GM18907 (cell line): ENCODE measurements around the gene ARHGAP26.

Experiments
- ATAC-seq: cut with Tn5 transposase; IDR thresholded peaks from one replicate; pipeline ENCODE4 v1.9.1; 2021; ENCODE audit warnings: mild to moderate bottlenecking, moderate library complexity; ENCODE audit not compliant: unreplicated experiment

Gene ARHGAP26

DNA sequence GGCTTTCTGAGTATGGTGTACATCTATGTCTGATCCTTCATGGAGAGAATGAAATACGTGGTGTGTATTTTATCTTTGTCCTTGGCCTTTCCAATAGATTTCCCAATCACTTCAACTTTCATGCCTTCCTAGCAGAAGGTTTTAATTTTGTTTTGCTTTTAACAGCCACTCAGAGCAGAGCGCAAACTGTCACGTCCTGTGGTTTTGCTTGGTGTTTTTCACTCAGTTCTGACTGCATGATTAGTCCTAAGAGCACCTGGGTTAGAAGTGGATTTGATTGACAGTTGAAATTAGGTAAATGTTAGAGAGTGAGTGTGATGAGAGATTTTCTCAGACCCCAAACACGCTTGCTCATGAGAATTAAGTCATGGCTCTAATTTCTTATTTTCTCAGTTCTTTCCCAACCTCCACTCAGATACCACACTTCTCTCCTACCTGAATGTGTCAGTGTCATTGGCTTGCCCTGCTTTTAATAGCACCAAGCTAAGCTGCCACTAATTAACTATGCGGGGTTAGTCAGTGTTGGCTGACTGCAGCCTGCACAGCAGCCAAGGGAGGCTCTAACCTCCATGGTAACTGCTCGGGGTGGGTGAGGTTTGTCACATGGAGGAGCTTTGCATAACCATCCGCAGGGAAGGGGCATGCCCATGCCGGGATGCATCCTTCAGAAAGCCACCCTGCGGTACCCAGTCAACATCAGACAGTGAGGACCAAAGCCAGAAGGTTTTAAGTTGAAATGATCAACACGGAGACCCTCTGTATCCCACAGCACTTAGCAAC lies 459.9 kb downstream of the ARHGAP26 start:
- peak; percentile 87 for ATAC-seq

DNA sequence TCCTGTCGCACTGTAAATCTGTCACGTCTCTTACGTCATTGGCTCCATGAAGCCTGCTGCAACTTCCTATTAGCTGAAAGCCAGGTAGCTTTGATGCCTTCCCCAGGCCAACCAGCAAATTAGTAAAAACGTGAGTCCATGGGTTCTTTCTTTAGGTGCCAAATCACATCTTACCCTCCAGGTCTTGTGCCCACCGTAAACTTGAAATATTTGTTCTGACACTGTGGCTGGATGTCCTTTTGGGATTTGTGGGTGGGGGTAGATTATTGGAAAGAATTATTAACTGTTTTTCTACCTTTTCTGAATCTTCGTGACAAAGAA lies 460.5 kb downstream of the ARHGAP26 start:
- no peak for ATAC-seq

DNA sequence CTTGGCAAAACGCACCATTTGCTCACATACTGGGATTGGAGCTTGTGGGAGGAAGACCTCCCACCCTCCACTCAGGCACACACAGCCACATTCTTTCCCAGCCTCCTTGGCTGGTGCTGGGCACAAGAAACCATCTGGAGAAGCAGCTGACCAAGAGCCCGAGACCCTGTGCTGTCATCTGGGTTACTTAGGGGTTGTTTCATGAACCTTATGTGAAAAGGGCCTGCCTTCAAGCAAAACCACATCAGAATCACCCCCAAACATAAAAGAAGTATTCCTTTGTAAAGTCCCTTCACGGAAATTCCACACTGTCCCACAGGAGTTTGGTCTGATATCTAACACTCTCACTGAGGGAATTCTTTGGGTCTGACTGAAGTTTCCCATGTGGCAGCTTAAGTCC lies 461.2 kb downstream of the ARHGAP26 start:
- no peak for ATAC-seq

DNA sequence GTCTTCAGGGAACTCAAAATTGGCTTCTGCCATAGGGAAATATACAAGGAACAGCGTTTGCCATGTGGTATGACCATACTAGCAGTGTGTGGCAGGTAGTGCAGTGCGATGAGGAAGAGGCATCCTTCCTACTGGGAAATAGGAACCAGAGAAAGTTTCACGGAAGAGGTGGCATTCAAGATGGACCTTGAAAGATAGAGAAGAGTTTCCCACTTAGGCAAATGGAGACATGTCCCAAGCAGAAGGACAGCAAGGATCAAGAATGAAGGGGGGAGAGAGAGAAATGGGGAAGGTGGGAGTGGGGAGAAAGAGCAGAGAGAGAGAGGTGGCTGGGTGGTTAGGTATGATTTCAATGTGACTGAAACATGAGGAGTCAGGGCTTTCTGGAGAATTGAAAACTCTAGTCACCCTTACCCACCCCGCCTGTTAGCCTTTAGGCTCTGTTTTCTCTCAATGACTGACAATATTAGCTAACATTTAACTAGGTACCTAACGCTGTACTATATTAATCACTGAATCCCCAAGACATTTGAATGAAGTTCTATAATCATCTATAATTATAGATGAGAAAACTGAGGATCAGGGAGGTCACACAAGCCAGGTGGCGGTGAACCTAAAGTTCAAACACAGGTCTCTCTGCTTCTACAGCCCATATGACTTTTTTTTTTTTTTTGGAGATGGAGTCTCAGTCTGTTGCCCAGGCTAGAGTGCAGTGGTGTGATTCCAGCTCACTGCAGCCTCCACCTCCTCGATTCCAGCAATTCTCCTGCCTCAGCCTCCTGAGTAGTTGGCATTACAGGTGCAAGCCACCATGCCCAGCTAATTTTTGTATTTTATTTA lies 462.0 kb downstream of the ARHGAP26 start:
- ATAC-seq: peak; percentile 43

DNA sequence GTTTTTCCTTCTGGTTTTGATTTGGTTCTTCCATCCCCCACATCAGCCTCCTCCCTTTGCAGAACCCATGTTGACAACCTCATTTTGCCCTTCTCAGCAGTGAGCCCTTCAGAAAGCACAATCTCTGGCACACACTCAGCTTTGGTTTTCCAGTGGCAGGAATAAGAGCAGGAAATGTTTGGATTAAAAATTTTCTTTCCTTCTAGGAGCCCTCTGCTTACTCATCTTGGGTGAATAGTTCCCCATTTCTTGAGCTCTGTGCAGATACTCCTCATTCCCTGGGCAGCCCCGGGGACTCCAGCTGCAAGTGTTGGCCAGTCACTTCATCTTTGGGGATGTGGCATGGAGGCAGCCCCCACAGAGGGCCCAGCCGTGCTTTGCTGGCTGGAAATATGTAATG lies 462.9 kb downstream of the ARHGAP26 start:
- ATAC-seq: no peak

DNA sequence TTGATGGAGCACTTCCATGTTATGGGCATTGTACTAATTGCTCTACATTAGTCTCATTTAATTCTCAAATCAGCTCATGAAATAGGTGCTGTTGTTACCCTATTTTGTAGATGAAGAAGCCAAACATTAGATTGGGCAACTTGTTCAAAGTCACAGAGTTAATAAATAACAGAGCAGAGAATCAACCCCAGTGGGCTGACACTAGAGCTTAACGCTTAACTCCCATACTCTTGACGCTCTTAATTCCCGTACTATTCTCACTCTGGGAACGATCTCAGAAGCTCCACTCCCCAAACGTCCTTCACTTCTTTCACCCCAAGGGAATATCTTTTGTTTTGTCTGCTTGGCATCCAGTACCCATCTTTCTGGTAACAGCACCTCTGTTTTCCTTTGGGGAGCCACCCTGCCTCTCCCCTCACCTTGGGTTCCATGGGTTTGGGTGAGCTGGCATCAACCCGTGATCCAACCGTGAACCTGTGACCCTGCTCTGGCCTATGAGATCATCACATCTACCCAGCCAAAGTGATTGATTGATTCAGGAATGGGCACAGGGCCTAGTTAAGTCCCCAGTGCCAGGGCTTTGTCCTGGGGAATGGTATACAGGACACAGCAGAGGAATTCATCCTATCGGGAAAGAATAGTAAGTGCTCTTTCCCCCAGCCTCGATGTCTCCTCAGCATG lies 464.1 kb downstream of the ARHGAP26 start:
- ATAC-seq: no peak

DNA sequence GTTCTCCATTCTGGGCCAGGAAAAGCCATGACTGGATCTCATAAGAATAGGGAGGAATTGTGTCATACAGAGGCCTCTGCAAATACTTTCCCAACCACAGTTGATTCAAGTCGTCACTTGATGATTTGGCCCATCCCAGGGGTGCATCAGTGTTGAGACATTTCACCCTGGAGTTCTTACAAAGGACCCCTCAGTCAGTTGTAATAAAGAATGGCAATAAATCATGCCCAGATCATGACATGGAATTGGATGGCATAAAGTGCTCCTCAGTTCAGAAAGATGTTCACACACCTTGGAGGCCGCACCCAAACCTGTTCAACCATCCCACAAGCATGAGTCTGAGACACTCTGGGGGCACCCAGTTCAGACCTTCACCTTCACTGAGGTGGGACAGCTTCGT lies 465.2 kb downstream of the ARHGAP26 start:
- no peak for ATAC-seq

DNA sequence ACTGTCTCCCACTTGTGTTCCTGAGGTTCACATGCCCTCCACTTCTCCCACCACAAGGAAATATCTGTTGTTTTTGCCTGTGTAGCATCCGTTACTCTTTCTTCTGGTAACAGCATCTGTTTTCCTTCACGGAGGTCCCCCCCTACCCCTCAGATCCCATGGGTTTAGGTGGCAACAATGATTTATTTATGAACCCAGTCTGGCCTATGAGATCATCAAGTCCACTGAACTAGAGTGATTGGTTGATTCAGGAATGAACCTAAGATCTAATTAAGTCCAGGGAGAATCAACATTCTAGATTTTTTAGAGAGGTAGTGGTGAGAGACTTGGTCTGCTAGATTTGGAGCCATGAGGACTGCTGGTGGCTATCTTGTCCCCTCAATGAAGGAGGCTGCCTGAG lies 466.5 kb downstream of the ARHGAP26 start:
- ATAC-seq: no peak

DNA sequence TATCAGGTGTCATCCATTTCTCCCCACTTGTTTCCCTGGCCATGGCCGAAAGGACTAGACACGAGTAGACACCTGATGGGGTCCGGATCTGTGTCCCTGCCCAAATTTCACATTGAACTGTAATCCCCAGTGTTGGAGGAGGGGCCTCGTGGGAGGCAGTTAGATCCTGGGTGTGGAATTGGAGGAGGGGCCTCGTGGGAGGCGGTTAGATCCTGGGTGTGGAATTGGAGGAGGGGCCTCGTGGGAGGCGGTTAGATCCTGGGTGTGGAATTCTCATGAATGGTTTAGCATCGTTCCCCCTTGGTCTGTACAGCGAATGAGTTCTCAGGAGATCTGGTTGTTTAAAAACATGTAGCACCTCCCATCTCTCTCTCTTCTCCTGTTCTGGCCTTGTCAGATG lies 467.5 kb downstream of the ARHGAP26 start:
- no peak for ATAC-seq

DNA sequence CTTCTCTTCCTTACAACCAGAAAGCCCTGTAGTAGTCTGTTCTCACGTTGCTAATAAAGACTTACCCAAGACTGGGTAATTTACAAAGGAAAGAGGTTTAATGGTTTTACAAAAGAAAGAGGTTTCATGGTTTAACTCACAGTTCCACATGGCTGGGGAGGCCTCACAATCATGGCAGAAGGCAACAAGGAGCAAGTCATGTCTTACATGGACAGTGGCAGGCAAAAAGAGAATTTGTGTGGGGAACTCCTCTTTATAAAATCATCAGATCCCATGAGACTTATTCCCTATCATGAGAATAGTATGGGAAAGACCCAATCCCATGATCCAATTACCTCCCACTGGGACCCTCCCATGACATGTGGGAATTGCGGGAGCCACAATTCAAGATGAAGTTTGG lies 468.4 kb downstream of the ARHGAP26 start:
- ATAC-seq: no peak

DNA sequence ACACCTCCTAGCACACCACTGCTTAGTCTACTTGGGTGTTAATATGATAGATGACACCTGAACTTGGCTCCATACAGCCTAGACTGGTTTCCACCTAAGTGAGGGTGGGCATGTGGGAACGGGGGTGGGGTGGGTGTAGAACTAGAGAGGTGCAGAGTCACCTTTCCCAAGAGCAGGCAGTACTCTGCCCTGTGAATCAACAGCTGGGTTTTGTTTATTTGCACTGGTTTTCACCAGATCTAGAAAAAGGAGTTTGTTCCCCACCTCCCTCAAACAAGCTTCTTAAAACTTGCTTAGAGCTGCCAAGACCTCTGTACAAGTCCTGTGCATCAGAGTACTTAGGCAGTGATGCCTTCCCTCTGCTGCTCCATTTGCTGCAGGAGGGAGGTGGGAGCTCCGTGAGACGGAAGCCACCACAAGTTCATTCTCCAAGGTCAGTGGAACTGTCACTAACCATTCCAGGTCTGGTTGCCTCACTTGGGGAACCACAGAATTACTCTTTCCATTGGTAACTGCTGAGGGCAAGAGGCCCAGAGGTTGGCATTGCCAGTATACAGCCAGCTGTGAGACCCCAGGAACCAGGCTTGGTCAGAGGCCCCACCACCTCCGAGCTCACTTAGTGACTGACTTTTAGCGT lies 469.8 kb downstream of the ARHGAP26 start:
- ATAC-seq: no peak

DNA sequence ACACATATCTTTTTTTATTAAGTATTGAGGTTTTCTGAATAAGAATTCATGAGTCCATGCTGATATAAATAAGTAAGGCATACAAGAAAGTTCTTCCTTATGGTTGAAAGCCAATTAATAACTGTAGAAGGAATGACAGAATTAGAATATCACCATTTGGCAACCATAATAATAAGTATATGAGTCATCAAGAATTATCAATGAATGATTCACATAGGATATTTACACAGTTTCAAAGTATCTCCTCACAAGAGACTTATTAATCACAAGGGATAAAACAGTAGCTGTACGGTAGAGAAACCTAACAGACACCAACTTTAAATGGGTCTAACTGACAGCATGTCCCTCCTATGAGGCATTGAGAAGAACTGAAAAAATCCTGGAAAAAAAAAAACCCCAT lies 471.7 kb downstream of the ARHGAP26 start:
- no peak for ATAC-seq

DNA sequence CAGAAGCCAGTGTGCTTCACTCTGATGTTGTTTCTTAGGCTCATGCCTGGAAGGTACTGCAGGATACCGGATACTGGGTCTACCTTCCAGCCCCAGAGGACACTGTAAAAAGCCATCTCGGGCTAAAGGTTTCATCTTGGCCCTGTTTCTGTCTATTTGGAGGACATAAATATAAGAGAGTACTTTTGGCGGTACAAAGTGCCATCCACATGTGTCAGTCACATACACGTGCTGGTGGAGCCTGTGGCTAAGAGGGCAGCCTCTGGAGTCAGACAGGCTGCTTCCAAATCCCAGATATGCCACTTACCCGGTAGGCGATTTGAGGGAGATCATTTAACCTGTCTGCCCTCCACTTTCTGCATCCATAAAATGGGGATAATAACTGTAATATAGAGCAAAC lies 472.9 kb downstream of the ARHGAP26 start:
- no peak for ATAC-seq

DNA sequence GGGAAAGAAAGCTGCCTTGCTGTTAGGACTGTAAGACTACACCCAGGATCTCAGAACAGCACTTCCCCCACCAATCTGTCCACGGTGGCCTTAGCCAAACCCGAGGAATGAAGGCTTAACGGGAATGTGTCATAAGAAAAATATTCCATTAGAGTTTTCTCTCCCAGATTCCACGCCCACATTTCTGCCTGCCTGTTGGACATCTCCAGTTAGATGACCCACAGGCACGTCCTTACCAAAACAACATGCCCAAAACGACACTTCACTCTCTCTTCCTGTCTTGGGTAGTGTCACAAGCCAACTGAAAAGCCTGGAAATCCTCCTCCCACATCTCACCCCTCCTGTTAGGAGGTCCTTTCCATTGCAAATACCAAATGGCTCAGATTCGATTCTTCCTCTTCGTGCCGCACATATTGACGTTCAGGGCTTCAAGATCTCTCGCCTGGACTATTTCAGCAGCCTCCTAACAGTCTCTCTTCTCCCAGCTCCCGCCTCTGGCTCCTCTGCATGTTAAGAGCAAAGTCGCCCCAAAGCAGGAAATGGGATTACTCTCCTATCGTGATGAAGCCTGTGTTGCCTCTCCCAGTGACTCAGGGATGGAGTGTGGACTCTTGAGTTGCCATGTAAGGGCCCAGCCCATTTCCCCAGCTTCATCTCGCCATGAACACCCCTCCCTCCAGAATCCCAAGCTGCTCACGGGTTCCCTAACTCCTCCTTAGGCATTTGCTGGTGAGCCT lies 474.0 kb downstream of the ARHGAP26 start:
- ATAC-seq: no peak

DNA sequence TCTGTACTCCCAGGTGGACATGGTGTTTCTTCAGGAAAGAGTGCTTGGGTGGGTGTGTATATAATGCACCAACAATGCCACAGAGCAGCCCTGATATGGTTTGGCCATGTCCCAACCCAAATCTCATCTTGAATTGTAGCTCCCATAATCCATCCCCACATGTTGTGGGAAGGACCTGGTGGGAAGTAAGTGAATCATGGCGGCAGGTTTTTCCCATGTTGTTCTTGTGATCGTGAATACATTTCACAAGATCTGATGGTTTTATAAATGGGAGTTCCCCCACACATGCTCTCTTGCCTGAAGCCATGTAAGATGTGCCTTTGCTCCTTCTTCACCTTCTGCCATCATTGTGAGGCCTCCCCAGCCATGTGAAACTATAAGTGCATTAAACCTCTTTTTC lies 474.8 kb downstream of the ARHGAP26 start:
- ATAC-seq: no peak

DNA sequence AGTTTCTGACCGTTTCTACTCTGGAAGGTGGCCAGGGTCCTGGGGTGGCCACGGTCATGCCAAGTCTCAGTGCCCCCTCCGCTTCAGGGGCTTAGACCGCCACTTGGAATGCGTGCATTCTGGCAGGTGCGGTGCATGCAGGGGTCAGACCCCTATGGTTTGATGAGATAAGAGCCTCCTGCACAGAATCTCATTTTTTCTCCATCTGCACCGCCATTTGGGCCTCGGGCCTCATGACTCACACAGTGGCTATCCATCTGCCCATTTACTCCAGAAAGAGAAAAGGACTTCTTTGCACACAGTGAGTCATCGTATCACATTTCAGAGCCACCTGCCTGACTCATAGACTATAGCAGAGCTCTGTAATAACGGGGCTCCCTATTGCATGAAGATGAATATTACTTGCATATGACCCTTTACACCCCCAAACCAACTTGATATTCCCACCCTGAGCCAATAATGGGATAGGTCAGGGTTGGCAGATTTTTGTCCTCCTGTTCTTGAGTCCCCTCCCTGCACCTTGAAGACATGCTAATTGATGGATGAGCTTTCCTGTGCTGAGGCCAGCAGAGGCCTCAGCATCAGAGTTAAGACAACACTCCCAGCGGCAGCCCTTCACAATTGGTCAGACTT lies 475.9 kb downstream of the ARHGAP26 start:
- no peak for ATAC-seq

DNA sequence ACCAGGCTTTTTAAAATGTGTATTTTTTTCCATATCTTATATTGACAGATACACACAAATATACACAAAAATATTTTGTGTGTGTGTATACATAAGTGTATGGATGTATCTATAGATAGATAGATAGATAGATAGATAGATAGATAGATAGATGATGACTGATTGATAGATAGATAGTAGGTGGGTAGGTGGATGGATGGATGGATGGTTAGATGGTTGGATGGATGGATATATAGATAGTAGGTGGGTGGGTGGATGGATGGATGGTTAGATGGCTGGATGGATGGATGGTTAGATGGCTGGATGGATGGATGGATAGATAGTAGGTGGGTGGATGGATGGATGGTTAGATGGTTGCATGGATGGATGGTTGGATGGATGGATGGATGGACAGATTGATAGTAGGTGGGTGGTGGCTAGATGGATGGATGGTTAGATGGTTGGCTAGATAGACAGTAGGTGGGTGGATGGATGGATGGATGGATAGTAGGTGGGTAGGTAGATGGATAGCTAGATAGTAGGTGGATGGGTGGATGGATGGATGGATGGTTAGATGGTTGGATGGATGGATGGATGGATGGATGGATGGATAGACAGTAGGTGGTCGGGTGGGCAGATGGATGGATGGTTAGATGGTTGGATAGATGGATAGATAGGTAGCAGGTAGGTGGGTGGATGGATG lies 477.1 kb downstream of the ARHGAP26 start:
- ATAC-seq: no peak

DNA sequence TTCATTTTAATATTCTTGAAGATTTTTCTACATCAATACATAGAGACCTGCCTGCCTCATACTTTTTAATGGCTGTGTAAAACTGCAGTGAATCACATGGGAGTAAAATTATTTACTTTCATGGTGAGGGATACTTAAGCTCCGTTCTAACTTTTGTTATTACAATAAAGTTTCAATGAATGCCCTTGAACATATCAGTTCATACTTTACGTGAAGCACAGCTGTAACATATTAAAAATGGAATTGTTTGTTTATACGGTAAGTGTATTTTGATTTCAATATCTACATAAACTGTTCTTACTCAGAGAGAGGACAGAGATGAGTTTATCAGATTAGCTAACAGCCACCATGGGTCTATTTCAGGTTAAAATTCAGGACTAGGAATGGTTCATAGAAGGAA lies 478.2 kb downstream of the ARHGAP26 start:
- ATAC-seq: no peak

DNA sequence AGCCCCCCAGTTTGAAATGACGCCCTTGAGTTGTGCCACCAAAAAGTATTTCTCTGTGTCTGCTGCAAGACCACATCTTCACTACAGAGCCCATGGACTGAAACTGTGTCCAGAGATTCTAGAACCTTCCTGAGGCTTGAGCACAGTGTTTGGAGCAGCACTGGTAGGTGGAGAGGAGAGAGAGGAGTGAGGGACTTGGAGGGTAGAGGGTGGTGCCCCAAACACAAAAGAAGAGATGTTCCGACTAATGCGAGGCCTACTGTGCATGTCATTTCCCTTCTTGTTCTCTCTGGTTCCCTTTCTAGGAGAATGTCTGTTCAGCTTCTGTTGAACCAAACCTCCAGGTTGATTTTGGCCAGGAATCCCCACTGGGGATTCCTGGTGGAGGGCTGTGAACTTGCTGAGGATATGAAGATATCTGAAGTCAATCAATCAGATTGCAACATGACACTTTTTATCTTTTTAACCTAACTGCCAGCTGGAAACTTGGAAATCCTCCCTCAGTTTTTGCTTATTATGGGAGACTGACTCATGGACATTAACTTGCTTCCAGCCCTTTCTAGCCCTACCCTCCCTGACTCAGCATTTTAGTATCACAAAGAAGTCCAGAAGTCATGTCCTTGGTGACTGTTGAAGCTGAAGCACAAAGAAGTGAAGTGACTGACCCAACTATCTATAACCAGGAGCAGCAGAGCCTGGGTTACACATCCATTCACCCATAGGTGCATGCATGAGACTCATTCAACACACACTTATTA lies 478.8 kb downstream of the ARHGAP26 start:
- ATAC-seq: no peak
